Esophagus muscularis mucosa (tissue), 4 donors: ENCODE data around the gene PXN. TPM values are rescaled to one million over a fixed set of nuclear protein-coding genes. Genes with fewer than 3 reads are reported as not detected.
"Not testable (repeated sequence)": the region's sequence is repeated elsewhere in the genome, so short reads cannot be mapped to it uniquely, and the experiment has no call there.

Experiments
- DNase-seq: peaks from one replicate; pipeline ENCODE4 v3.0.0-alpha.2; 2017; ENCODE audit errors: extremely low spot score
- H3K27ac ChIP-seq, 4 donors: fragments of 200-600 bp; sonication (generic); replicated peaks in 1 of 4; 1 replicate in 3 of 4; 2 replicates in 1 of 4; pipeline ENCODE4 v1.5.1; 2016 to 2019; ENCODE audit warnings: mild to moderate bottlenecking in 1 of 4
- H3K27me3 ChIP-seq, 4 donors: fragments of 200-600 bp; sonication (generic); one replicate each; pipeline versions ENCODE4 v1.5.1 to v1.6.0; 2016 to 2019
- H3K36me3 ChIP-seq, 4 donors: fragments of 200-600 bp; sonication (generic); one replicate each; pipeline ENCODE4 v1.5.1; 2016 to 2019
- H3K4me1 ChIP-seq, 4 donors: fragments of 200-600 bp; sonication (generic); one replicate each; pipeline ENCODE4 v1.5.1; 2016 to 2019
- H3K4me3 ChIP-seq, 4 donors: fragments of 200-600 bp; sonication (generic); 1 replicate in 2 of 4; 2 replicates in 2 of 4; pipeline ENCODE4 v1.5.1; 2016 to 2019; ENCODE audit warnings: mild to moderate bottlenecking in 4 of 4, moderate library complexity in 1 of 4
- H3K9me3 ChIP-seq, 4 donors: fragments of 200-600 bp; sonication (generic); 1 replicate in 3 of 4; 2 replicates in 1 of 4; pipeline ENCODE4 v1.5.1; 2016 to 2019
- CTCF ChIP-seq, 3 experiments: fragments of 200-600 bp in 2 of 3; fragments of 450-650 bp in 1 of 3; sonication (generic) in 2 of 3; IDR thresholded peaks; one replicate each; pipeline ENCODE4 v1.5.1; 2017 to 2019; ENCODE audit warnings: antibody characterized with exemption in 3 of 3, mild to moderate bottlenecking in 2 of 3, moderate library complexity in 1 of 3
- EP300 ChIP-seq: sonication (generic); formaldehyde crosslinking; IDR thresholded peaks from one replicate; pipeline ENCODE4 v1.6.1; 2017; ENCODE audit warnings: antibody characterized with exemption
- POLR2A ChIP-seq: fragments of 450-650 bp; IDR thresholded peaks from one replicate; pipeline ENCODE4 v1.6.1; 2017; ENCODE audit warnings: antibody characterized with exemption, moderate library complexity, mild to moderate bottlenecking, low read depth
- POLR2AphosphoS5 ChIP-seq, 2 donors: sonication (generic); formaldehyde crosslinking; IDR thresholded peaks; one replicate each; pipeline ENCODE4 v1.6.1; 2017; ENCODE audit warnings: antibody characterized with exemption in 2 of 2
- WGBS: methylation state at CpG from one replicate; pipeline ENCODE4 v1.1.5; 2018; 5-methylcytosine and 5-hydroxymethylcytosine counted together
- intact Hi-C: fragments of 100-400 bp; cut with DNase I; formaldehyde crosslinking; loops from one replicate; pipeline ENCODE4 v1.15.1; 2023
- total RNA-seq, 4 donors: library from RNA; depleted of rRNA; stranded (reverse); fragments of >200 nt; gene quantifications; one replicate each; pipeline versions ENCODE4 v1.1.0 to v1.2.1, GENCODE V29; 2016

The PXN gene
- total RNA-seq, 4 donors from 2014 or later, result 51.9 to 89.4 (median 71.9) TPM

DNA sequence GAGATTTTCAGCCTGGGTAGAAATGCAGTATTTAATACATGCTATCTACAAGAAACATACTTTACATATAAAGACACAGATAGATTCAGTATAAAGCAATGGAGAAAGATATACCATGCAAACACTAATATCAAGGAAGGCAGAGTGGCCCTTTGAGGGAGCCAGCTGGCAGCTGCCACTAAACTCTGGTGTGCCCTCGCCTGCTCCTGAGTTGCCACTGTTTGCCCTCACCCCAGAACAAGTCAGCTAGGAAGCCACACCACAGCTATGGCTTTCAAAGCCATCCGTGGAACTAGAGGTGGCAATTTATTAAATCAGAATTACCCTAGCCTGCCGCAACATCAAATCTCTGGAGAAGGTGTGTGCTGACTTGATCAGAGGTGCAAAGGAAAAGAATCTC is 18.3 kb downstream of the PXN start:
- 63% methylated on average over 3 of the region's 3 CpGs for WGBS
- intact Hi-C loops, result no loop called here
- no peaks in the 10 kb centered on the region for H3K27me3 ChIP-seq
- H3K36me3 ChIP-seq, result no peaks in the 10 kb centered on the region
- H3K9me3 ChIP-seq, result no peaks in the 10 kb centered on the region
- H3K27ac ChIP-seq, result peak overlapping the region; percentile 90 to 97 (median 93)
- H3K4me1 ChIP-seq, result peaks cover 82 to 98% (median 93%) of the 10 kb centered on the region in 4 donors
- TF ChIP-seq EP300 (no peak), CTCF (IDR thresholded peaks at IDR 0.05) (no peak), POLR2AphosphoS5 (IDR thresholded peaks at IDR 0.05) (no peak), POLR2A (no peak)
- peak overlapping the region; percentile 0 to 33 (median 18) for H3K4me3 ChIP-seq
- DNase-seq, result no peak

DNA sequence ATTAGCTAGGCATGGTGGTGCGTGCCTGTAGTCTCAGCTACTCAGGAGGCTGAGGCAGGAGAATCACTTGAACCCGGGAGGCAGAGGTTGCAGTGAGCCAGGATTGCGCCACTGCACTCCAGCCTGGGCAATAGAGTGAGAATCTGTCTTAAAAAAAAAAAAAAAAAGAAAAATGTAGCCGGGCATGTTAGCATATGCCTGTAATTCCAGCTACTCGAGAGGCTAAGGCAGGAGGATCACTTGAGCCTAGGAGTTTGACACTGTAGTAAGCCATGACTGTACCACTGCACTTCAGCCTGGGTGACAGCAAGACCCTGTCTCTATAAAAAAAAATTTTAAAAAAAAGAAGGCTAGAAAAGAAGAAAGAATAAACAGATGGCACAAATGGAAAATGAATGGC is 18.8 kb downstream of the PXN start:
- DNase-seq, H3K36me3 ChIP-seq, intact Hi-C loops, H3K27me3 ChIP-seq, H3K9me3 ChIP-seq: not testable (repeated sequence)
- peaks cover 82 to 98% (median 93%) of the 10 kb centered on the region in 4 donors for H3K4me1 ChIP-seq
- WGBS, result 83% methylated on average over 5 of the region's 5 CpGs
- peak overlapping the region; percentile 90 to 97 (median 93) for H3K27ac ChIP-seq
- H3K4me3 ChIP-seq, result peak overlapping the region in 1 of 4 donors; percentile 9

- intact Hi-C loops, result no loop called here
- Histone ChIP-seq H3K27ac (peak overlapping the region; percentile 21 to 40 (median 35)), H3K4me1 (peaks cover 82 to 98% (median 93%) of the 10 kb centered on the region in 4 donors), H3K4me3 (no peak overlapping the region), H3K9me3 (no peaks in the 10 kb centered on the region), H3K36me3 (peaks cover 0 to 9% (median 0%) of the 10 kb centered on the region in 4 donors), H3K27me3 (no peaks in the 10 kb centered on the region)
- no peak for DNase-seq
- TF ChIP-seq POLR2AphosphoS5 (IDR thresholded peaks at IDR 0.05) (no peak), CTCF (IDR thresholded peaks at IDR 0.05) (no peak), EP300 (no peak), POLR2A (no peak)
- 56% methylated on average over 8 of the region's 8 CpGs for WGBS
Measured at GRCh38 chr12:120242971-120243699, 22.4 kb downstream of the PXN start.

GRCh38 chr12:120242275-120242799 is 23.2 kb downstream of the PXN start:
- H3K9me3 ChIP-seq, result no peaks in the 10 kb centered on the region
- intact Hi-C loops, result no loop called here
- 74% methylated on average over 8 of the region's 9 CpGs for WGBS
- peaks cover 84 to 98% (median 93%) of the 10 kb centered on the region in 4 donors for H3K4me1 ChIP-seq
- DNase-seq, result no peak
- no peaks in the 10 kb centered on the region for H3K27me3 ChIP-seq
- H3K27ac ChIP-seq, result peak overlapping the region; percentile 18 to 40 (median 28)
- no peak overlapping the region for H3K4me3 ChIP-seq
- TF ChIP-seq EP300 (no peak), CTCF (IDR thresholded peaks at IDR 0.05) (no peak), POLR2AphosphoS5 (IDR thresholded peaks at IDR 0.05) (peak in 1 of 2 donors; percentile 25)
- peaks cover 0 to 9% (median 0%) of the 10 kb centered on the region in 4 donors for H3K36me3 ChIP-seq

DNA sequence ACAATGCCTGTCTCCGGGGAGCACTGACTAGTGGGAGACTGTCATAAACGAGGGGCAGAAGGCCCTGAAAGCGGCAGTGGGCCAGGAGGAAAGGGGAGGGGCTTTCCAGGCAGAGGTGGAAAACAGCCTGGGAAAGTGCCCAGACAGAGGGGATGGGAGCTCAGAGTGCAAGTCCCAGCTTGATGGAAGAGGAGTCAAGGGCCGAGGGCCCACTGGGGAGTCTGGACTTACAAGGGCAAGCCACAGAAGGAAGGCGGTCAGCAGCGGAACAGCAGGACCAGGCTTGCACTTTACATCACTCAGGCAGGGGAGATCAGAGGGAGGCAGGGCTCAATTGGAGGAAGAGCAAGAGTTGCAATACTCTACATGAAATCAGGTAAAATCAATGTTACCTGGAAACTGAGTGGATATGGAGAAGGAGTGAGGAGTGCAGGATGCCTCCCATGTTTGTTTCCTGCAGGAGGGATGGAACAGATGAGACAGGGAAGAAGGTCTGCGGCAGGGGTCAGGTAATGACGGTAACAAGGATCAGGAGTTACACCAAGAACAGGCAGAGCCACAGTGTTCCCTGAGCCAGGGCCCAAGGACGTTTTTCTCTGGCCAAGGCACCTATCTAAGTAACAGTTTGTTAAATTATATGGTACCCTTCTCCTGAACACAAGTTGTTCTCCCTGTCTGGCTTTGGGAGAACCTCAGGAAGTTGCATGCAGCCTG is 23.8 kb downstream of the PXN start:
- no peak for DNase-seq
- WGBS, result 50% methylated on average over 9 of the region's 9 CpGs
- Histone ChIP-seq H3K27me3 (no peaks in the 10 kb centered on the region), H3K9me3 (no peaks in the 10 kb centered on the region), H3K27ac (peak overlapping the region; percentile 21 to 60 (median 37)), H3K36me3 (peaks cover 0 to 9% (median 0%) of the 10 kb centered on the region in 4 donors), H3K4me1 (peaks cover 84 to 98% (median 93%) of the 10 kb centered on the region in 4 donors), H3K4me3 (peak overlapping the region in 1 of 4 donors; percentile 1)
- TF ChIP-seq EP300 (no peak), POLR2A (no peak), CTCF (IDR thresholded peaks at IDR 0.05) (no peak), POLR2AphosphoS5 (IDR thresholded peaks at IDR 0.05) (no peak)
- intact Hi-C loops, result no loop called here
